Astrocyte of the hippocampus (primary cell): ENCODE measurements around the gene HSPBP1.
"Not testable (repeated sequence)": the region's sequence is repeated elsewhere in the genome, so short reads cannot be mapped to it uniquely, and the experiment has no call there.

ENCODE experiments used
- DNase-seq: peaks from one replicate; pipeline ENCODE4 v3.0.0; 2011; ENCODE audit warnings: low read depth, low spot score

HSPBP1 gene

GRCh38 chr19:55239004-55239403 lies 40.9 kb downstream of the HSPBP1 start:
- no peak for DNase-seq

GRCh38 chr19:55238030-55238429 lies 41.9 kb downstream of the HSPBP1 start:
- DNase-seq: no peak

GRCh38 chr19:55232986-55233385 lies 46.9 kb downstream of the HSPBP1 start:
- DNase-seq: no peak

GRCh38 chr19:55232286-55232602 lies 47.7 kb downstream of the HSPBP1 start:
- no peak for DNase-seq

- DNase-seq: no peak
These were observed 48.3 kb downstream of the HSPBP1 start for GRCh38 chr19:55231391-55232285.

- no peak for DNase-seq
These were observed 49.1 kb downstream of the HSPBP1 start for GRCh38 chr19:55230780-55231179.

- DNase-seq: no peak
These were observed 49.6 kb downstream of the HSPBP1 start for GRCh38 chr19:55230329-55230728.

GRCh38 chr19:55229789-55230182 lies 50.1 kb downstream of the HSPBP1 start:
- DNase-seq: no peak

- DNase-seq: no peak
These were observed 50.6 kb downstream of the HSPBP1 start for GRCh38 chr19:55229145-55229788.

- DNase-seq: no peak
These were observed 51.4 kb downstream of the HSPBP1 start, which contains the start of gene TMEM86B for GRCh38 chr19:55228403-55229031. TSS of gene TMEM86B (minus strand) at chr19:55228763. CDS start at chr19:55228741, 22 bp downstream.

GRCh38 chr19:55228015-55228391 lies 51.9 kb downstream of the HSPBP1 start:
- DNase-seq: no peak

GRCh38 chr19:55227241-55228014 lies 52.5 kb downstream of the HSPBP1 start:
- DNase-seq: no peak

GRCh38 chr19:55226788-55227187 lies 53.1 kb downstream of the HSPBP1 start:
- DNase-seq: no peak

GRCh38 chr19:55226273-55226672 lies 53.6 kb downstream of the HSPBP1 start:
- DNase-seq: no peak

GRCh38 chr19:55225415-55225958 lies 54.4 kb downstream of the HSPBP1 start:
- DNase-seq: no peak

- not testable (repeated sequence) for DNase-seq
These were observed 55.1 kb downstream of the HSPBP1 start for GRCh38 chr19:55224679-55225414.

- no peak for DNase-seq
These were observed 55.8 kb downstream of the HSPBP1 start for GRCh38 chr19:55224038-55224665.

- DNase-seq: no peak
These were observed 56.4 kb downstream of the HSPBP1 start for GRCh38 chr19:55223291-55224037.

GRCh38 chr19:55220525-55220924 lies 59.4 kb downstream of the HSPBP1 start:
- DNase-seq: peak; percentile 25
